Stimulated activated CD4-positive, alpha-beta T cell treated with anti-CD3 and anti-CD28 coated beads, TNF-alpha, amount 100 ng/mL, for 4 hours (primary cell): ENCODE results near the gene HSP90AA1.

ENCODE experiments used
- DNase-seq, 3 experiments: peaks; one replicate each; pipeline ENCODE4 v3.0.0-alpha.2; 2020; ENCODE audit warnings: low read depth in 3 of 3

Gene HSP90AA1

DNA sequence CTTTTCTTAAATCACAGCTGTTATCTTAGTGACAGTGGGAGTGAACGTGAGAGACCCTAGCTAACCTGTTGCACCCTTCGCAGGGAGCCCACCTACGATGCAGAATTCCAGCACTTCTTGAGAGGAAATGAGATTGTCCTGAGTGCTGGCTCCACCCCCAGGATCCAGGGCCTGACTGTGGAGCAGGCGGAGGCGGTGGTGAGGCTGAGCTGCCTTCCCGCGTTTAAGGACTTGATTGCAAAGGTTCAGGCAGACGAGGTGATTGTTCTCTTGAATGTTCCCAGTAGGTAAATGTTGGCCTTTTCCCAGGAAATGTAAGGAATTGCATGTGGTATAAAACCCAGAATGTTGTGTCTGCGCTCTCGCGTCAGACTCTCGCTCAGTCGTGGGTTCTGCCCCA is 46.7 kb downstream of the HSP90AA1 start:
- DNase-seq, result no peak

DNA sequence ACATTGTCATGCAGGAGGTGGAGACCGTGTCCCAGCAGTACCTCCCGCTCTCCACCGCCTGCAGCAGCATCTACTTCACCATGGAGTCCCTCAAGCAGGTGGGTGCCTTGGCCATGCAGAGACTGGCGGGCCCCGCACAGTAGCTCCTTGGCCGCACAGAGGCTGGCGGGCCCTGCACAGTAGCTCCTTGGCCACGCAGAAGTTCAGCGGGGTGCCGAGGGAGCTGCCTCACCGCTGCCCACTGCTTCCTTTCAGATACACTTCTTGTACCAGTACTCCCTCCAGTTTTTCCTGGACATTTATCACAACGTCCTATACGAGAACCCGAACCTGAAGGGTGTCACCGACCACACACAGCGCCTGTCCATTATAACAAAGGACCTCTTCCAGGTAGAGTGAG is 47.7 kb downstream of the HSP90AA1 start:
- DNase-seq, result no peak

DNA sequence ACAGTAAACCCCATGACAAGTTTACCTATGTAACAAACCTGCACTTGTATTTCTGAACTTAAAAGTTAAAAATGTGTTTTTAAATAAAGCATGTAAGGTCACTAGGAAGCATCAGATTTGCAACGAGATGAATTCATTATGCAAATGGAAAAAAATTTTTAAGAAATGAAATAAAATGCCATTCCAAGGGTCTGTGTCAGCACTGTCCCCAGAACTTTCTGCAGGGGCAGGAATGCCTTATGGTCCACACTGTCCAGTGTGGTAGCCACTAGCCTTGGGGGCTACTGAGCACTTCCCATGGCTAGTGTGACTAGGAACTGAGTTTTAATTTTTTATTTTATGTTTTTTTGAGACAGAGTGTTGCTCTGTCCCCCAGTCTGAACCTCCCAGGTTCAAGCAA is 49.2 kb downstream of the HSP90AA1 start:
- no peak for DNase-seq

DNA sequence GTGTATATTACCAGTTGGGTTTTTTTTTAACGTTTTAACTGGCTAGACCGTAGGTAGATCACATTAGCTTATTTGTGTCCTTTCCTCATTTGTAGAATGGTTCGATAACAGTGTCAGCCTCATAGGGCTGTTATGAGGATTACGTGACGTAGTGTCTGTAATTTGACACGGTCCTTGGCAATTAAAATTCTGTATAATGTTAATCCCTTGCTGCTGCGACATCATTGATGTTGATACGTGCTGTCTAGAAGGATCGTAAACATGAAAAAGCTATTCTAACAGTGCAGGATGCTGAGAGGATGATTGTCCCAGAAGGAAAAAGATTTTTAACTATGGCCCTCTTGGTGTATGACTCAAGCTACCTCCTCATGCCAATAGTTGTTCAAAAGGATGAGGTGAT is 50.9 kb downstream of the HSP90AA1 start:
- DNase-seq, result no peak

DNA sequence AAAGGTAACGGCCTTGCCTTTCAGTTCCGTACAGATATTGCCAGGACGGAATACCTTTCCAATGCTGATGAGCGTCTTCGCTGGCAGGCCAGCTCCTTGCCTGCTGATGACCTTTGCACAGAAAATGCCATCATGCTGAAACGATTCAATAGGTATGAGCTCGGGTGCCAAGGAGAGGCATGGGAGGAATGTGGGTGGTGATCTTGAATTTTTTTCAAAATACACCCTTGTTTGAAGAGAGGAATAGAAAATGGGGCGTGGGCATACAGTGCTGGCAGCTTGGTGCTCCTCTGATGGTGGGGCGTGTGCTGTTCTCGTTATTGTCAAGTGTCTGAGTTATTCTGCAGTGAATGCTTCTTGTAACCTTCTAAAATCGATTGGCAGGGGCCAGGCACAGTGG is 52.5 kb downstream of the HSP90AA1 start:
- no peak for DNase-seq

DNA sequence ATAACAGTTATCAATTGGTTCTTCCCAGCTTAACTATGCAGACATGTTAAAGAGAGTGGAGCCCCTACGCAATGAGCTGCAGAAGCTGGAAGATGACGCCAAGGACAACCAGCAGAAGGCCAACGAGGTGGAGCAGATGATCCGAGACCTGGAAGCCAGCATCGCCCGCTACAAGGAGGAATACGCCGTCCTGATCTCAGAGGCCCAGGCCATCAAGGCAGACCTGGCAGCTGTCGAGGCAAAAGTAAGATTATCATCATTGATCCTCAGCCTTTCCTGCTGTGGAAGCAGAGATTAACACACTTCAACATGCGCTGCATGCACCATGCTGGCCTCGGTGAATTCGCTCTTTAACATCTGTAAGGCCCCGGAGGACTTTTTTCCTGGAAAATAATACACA is 53.6 kb downstream of the HSP90AA1 start:
- no peak for DNase-seq
